CD4-positive, alpha-beta T cell treated with Interferon alpha-2 for 1 hour (primary cell): Measurements from ENCODE around the gene NRM.
"Not testable (repeated sequence)": the region's sequence is repeated elsewhere in the genome, so short reads cannot be mapped to it uniquely, and the experiment has no call there.

Source experiments
- DNase-seq, 2 donors: peaks; one replicate each; pipeline ENCODE4 v3.0.0-alpha.2; 2020 to 2022

The NRM gene

GRCh38 chr6:30687659-30688431 lies 2.9 kb downstream of the NRM start:
- DNase-seq: no peak

GRCh38 chr6:30686908-30687658 lies 3.7 kb downstream of the NRM start:
- peak; percentile 83 to 86 for DNase-seq

GRCh38 chr6:30686009-30686907 lies 4.5 kb downstream of the NRM start, which contains the start of gene PPP1R18:
PPP1R18 (minus strand) TSS chr6:30686645; CDS start chr6:30686018, 627 bp downstream.
- DNase-seq: peak; percentile 84 to 87

DNA sequence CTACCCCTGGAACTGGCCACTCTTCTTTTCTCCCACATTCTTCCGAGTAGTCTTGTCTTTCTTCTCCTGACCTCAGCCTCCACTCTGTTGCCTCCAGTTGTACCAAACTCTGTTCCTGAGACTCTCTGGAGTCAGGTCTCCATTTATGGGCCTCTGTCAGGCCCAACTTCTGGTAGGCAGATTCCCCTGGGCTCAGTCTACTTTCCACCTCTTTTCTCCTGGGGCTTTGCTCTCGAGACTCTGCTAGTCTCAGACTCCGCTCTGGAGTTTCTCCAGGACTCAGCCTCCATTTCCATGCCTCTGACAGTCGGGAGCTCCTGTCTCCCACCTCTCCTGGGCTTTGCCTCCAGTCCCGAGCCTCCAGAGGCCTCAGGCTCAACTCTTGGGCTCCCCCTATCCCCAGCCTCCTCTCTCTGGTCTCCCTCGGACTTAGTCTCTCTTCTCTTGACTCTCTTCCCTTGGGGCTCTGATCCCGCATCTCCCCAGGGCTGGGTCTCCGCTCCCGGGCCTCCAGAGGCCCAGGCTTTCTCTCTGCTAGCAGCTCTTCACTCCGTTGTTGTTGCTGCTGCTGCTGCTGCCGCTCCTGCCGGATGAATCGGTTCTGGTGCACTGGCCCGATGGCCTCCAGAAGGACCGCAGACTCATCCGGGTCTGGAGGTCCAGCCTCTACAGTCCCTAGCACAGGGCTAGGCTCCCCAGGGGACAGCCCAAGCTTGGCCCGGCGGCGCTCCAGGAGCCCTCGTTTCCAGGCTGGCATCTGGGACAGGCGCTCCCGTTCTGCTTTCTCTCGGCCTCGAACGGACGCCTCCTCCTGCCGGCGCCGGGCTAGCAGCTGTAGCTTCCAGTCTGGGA lies 5.4 kb downstream of the NRM start:
- peak in 1 of 2 donors; percentile 33 for DNase-seq

DNA sequence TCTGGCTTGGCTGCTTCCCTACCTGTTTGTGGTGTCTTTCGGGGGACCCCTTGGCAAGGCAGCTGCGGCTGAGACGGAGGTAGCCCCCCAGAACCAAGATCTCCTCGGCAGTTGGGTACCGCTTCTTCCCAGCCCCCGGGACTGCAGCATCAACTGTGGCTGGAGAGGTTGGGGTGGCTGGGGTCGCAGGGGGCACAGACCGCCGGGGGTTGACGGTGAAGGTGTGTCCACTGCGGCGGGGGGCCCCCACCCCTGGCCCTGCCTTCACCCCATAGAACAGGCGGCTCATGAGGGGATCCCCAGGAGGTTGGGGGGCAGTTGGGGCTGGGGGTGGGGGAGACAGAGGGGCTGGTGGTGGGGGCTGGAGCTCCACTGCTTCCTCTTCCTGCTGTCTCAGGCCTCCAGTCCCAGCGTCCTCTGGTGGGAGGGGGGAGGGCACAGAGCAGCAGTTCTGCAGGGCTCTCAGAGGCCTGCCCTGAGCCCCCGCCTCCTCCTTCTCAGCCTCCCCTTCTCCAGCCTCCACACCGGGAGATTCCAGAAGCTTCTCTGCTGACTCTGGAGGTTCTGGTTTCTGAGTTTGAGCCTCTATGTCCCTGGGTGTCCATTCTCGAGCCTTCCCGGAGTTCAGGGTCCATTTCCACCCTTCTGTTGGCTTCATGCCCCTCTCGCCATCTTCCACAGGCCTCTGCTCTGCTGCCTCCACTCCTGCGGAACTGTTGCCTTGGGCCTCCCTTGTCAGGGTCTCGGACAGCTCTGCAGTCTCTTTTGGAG lies 6.2 kb downstream of the NRM start:
- DNase-seq: peak; percentile 60 to 63

DNA sequence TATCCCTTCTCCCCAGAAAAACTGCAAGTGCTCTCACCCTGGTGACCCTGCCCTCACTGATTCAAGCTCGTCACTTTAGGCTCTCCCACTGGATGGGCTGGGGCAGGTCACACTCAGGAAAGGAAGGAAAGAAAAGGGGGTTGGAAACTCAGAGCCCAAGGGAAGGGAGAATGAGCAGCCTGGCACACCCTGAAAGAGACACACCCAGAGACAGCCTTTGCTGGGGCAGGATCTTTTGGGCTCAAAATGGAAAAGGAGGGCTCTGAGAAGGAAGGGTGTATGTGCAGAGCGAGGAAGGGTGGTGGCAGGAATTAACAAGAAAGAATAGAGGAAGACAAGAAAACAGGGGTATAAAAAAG lies 6.8 kb downstream of the NRM start:
- DNase-seq: no peak

- DNase-seq: no peak
These were observed 7.4 kb downstream of the NRM start for GRCh38 chr6:30683183-30683979.

- peak; percentile 90 to 91 for DNase-seq
These were observed 8.4 kb downstream of the NRM start for GRCh38 chr6:30682143-30683117.

- no peak for DNase-seq
These were observed 9.0 kb downstream of the NRM start for GRCh38 chr6:30681766-30682142.

GRCh38 chr6:30679765-30680535 lies 10.8 kb downstream of the NRM start:
- no peak for DNase-seq

GRCh38 chr6:30678964-30679726 lies 11.6 kb downstream of the NRM start:
- peak; percentile 89 to 93 for DNase-seq

DNA sequence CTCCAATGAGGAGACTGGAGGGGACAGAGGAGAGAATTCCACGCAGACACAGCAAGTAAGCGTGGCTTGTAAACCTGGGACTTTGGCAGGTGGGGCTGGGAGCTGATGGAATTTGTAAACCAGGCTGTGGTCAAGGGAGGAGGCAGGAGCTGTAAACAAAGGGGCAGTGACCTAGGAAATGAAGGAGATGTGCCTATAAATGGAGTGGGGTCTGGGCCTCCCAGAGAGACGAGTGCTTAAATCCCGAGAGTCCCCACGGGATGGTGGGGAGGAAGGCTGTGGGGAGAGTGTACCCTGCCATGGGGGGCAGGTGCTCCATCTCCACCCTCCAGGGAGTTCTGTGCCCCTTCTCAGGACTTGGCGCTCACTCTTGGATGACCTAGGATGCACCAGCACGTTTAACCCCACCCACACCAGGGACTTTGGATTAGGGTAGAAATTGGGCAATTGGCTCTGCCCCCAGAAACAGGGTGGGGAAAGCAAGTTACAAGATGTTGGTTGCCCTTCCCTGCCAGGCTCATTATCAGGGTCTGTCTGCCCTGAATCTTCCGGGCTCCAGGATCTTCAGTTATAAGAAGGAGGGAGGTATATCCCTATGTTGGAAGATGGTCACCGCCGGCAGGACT lies 14.0 kb downstream of the NRM start:
- DNase-seq: no peak

- peak; percentile 91 to 94 for DNase-seq
These were observed 18.1 kb downstream of the NRM start, which contains the start of gene DHX16 for GRCh38 chr6:30672445-30673253. DHX16 (minus strand) TSS chr6:30673006; CDS start chr6:30672841, 165 bp downstream.

DNA sequence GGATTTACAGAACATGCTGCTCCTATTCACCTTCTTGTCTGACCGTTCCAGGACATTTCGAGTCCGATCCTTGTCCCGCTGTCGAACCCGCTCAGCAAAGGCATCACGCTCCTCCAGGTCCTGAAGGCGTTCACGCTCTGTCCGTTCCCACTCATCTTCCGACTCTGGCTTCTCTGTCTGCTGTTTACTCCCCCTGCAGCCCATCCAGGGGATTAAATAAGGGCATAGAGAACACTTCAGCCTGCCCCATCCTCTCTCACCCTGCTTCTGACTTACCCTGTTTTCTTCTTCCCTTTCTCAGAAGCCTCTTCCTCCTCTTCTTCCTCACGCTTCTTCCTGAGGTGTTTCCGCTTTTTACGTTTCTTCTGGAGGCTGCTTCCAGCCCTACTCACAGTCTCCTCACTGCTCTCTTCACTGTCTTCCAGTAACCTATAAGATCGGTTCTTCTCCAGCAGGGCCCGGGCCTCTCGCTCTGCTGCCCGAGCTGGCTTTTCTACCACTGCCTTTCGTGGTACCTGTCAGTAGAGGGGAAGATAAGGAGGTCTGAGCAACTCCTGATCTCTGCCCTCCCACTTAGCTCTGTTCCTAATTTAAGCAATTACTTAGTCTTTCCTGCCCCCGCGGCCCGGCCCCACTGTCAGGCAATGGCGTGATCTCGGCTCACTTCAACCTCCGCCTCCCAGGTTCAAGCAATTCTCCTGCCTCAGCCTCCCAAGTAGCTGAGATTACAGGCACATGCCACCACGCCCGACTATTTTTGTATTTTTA lies 19.8 kb downstream of the NRM start:
- DNase-seq: no peak

DNA sequence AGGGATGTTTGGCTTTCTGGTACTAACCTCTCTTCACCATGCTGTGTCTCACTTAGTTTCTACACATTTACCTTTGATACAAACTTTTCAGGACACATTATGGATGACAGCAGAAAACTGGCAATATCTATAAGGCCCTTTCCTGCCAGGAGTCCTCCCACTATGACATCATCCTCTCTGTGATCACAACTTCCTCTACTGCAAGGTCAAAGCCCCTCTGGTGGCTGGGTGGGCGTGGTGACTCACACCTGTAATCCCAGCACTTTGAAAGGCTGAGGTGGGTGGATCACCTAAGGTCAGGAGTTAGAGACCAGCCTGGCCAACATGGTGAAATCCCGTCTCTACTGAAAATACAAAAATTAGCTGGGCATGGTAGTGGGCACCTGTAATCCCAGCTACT lies 24.5 kb downstream of the NRM start:
- not testable (repeated sequence) for DNase-seq
